ENCODE results near the gene WNT7A.

WNT7A gene

GRCh38 chr3:13825821-13826220, 54.0 kb downstream of the WNT7A start:
- no peak for FAIRE-seq

GRCh38 chr3:13825311-13825579, 54.6 kb downstream of the WNT7A start:
- FAIRE-seq: no peak

- FAIRE-seq: no peak
Measured at GRCh38 chr3:13824521-13825310, 55.2 kb downstream of the WNT7A start.

GRCh38 chr3:13823692-13824091, 56.2 kb downstream of the WNT7A start:
- FAIRE-seq: no peak

- FAIRE-seq: no peak
Measured at GRCh38 chr3:13822871-13823585, 56.8 kb downstream of the WNT7A start.

GRCh38 chr3:13822042-13822441, 57.8 kb downstream of the WNT7A start:
- FAIRE-seq: no peak

GRCh38 chr3:13821126-13821525, 58.7 kb downstream of the WNT7A start:
- no peak for FAIRE-seq

GRCh38 chr3:13818919-13819318, 61.0 kb downstream of the WNT7A start:
- FAIRE-seq: no peak

GRCh38 chr3:13815088-13815683, 64.7 kb downstream of the WNT7A start:
- no peak for FAIRE-seq

GRCh38 chr3:13812034-13812471, 67.8 kb downstream of the WNT7A start:
- FAIRE-seq: no peak

- no peak for FAIRE-seq
Measured at GRCh38 chr3:13811614-13812013, 68.3 kb downstream of the WNT7A start.

GRCh38 chr3:13808550-13808949, 71.3 kb downstream of the WNT7A start:
- no peak for FAIRE-seq

- no peak for FAIRE-seq
Measured at GRCh38 chr3:13801361-13802204, 78.3 kb downstream of the WNT7A start.

- no peak for FAIRE-seq
Measured at GRCh38 chr3:13800064-13800463, 79.8 kb downstream of the WNT7A start.

- no peak for FAIRE-seq
Measured at GRCh38 chr3:13798401-13798800, 81.5 kb downstream of the WNT7A start.

GRCh38 chr3:13796701-13797460, 83.0 kb downstream of the WNT7A start:
- no peak for FAIRE-seq

- FAIRE-seq: no peak
Measured at GRCh38 chr3:13795816-13796215, 84.1 kb downstream of the WNT7A start.

- FAIRE-seq: no peak
Measured at GRCh38 chr3:13794322-13794721, 85.5 kb downstream of the WNT7A start.

- FAIRE-seq: no peak
Measured at GRCh38 chr3:13793451-13793850, 86.4 kb downstream of the WNT7A start.

- no peak for FAIRE-seq
Measured at GRCh38 chr3:13792512-13793371, 87.1 kb downstream of the WNT7A start.

- FAIRE-seq: no peak
Measured at GRCh38 chr3:13792051-13792490, 87.8 kb downstream of the WNT7A start.
